CMK (cell line): Measurements from ENCODE around the gene TTC39C.

Source experiments
- DNase-seq: peaks from one replicate; pipeline ENCODE4 v3.0.0-alpha.2; 2010; ENCODE audit warnings: low read depth

TTC39C gene

GRCh38 chr18:24014062-24014985, at the start of gene TTC39C:
TSS of gene TTC39C (plus strand) at chr18:24014754. CDS start at chr18:24014872, 118 bp downstream.
- peak; percentile 18 for DNase-seq

GRCh38 chr18:23966909-23967308, 47.6 kb upstream of the TTC39C start:
- no peak for DNase-seq

GRCh38 chr18:23967321-23968089, 47.0 kb upstream of the TTC39C start:
- DNase-seq, result no peak

GRCh38 chr18:23968638-23969604, 45.6 kb upstream of the TTC39C start:
- DNase-seq, result no peak

- DNase-seq, result no peak
These were observed 44.9 kb upstream of the TTC39C start for GRCh38 chr18:23969664-23970063.

GRCh38 chr18:23970161-23971096, 44.1 kb upstream of the TTC39C start:
- no peak for DNase-seq

GRCh38 chr18:23971097-23971440, 43.5 kb upstream of the TTC39C start:
- no peak for DNase-seq

GRCh38 chr18:23971666-23972230, 42.8 kb upstream of the TTC39C start:
- DNase-seq, result no peak

- no peak for DNase-seq
These were observed 42.1 kb upstream of the TTC39C start for GRCh38 chr18:23972453-23972852.

- no peak for DNase-seq
These were observed 37.5 kb upstream of the TTC39C start for GRCh38 chr18:23977103-23977502.

GRCh38 chr18:23977719-23978483, 36.7 kb upstream of the TTC39C start:
- no peak for DNase-seq

GRCh38 chr18:23981369-23981980, 33.1 kb upstream of the TTC39C start:
- no peak for DNase-seq

GRCh38 chr18:23982155-23983079, 32.1 kb upstream of the TTC39C start:
- DNase-seq, result no peak

- no peak for DNase-seq
These were observed 31.4 kb upstream of the TTC39C start for GRCh38 chr18:23983112-23983511.

GRCh38 chr18:23986600-23987359, 27.8 kb upstream of the TTC39C start:
- no peak for DNase-seq

GRCh38 chr18:23990474-23991410, 23.8 kb upstream of the TTC39C start:
- DNase-seq, result no peak
